Epithelial cell of proximal tubule (primary cell): ENCODE data around the gene COPS3. TPM values are rescaled to one million over a fixed set of nuclear protein-coding genes. Genes with fewer than 3 reads are reported as not detected.
A peak's percentile ranks its signal among the peaks of the same experiment; 100 is the strongest.

Experiments used
- DNase-seq: peaks from one replicate; pipeline ENCODE4 v3.0.0-alpha.2; 2011; ENCODE audit warnings: low read depth
- H3K4me3 ChIP-seq: 2 replicates; pipeline ENCODE4 v1.5.1; 2011; ENCODE audit warnings: low read depth, mild to moderate bottlenecking, low read length
- total RNA-seq: library from RNA; depleted of rRNA; stranded (reverse); fragments of >200 nt; gene quantifications from 2 replicates; pipeline ENCODE4 v1.2.3, GENCODE V29; 2015
- TF ChIP-seq, protein P1 (sequence below): conservative IDR thresholded peaks from 2 replicates; pipeline ENCODE4 v1.5.1; 2012; ENCODE audit warnings: low read depth, mild to moderate bottlenecking, low read length

The COPS3 gene
- 75.6 and 138 TPM in 2 replicates for total RNA-seq

DNA sequence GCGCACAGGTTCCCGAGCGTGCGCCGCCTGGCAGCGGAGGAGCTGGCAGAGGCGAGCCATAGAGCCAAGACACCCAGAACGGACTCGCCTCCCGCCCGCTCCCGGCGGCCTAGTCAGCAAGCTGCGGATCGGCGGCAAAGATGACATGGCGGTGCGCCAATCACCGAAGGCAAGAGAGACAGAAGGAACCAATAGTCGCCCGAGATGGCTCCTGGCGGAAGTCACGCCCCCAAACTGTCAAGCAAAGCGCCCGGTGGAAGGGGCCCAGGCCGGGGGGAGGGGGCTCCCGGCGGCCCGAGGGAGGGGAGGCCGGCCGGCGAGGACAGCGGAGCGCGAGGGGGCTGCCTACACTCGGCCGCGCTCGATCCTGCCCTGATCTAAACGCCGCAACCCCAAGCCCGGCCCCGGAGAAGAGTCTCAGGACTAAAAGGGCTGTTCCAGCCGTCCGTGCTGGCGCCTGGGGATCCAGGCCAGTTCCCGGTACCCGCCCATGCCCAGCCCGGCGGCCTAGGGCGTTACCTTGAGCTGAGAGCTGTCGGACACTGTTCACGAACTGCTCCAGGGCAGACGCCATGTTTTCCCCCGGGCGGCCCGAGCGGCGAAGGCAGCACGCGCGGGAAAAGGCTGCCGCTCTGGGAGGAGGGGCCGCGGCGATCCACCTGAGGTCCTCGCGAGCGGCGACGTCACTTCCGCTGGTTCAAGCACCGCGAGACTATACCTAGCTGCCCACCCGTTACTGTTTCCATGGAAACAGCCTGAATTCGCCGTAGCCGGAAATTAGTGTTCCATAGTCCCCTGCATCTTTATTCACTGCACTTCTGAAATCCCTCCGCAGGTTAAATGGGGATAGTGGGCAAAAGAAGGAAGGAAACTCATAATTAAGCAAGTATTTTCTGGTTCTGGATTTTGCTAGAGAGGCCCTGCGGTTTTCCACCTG lies at the start of gene COPS3:
Gene COPS3, minus strand, starts transcription at position 634 of the 937 bp plus-strand sequence. Its CDS starts 60 bp downstream, at position 574.
- TF ChIP-seq, protein P1, sequence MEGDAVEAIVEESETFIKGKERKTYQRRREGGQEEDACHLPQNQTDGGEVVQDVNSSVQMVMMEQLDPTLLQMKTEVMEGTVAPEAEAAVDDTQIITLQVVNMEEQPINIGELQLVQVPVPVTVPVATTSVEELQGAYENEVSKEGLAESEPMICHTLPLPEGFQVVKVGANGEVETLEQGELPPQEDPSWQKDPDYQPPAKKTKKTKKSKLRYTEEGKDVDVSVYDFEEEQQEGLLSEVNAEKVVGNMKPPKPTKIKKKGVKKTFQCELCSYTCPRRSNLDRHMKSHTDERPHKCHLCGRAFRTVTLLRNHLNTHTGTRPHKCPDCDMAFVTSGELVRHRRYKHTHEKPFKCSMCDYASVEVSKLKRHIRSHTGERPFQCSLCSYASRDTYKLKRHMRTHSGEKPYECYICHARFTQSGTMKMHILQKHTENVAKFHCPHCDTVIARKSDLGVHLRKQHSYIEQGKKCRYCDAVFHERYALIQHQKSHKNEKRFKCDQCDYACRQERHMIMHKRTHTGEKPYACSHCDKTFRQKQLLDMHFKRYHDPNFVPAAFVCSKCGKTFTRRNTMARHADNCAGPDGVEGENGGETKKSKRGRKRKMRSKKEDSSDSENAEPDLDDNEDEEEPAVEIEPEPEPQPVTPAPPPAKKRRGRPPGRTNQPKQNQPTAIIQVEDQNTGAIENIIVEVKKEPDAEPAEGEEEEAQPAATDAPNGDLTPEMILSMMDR: no peak
- peak within 1 kb of the TSS; percentile 99 for H3K4me3 ChIP-seq
- peak; percentile 83 for DNase-seq

DNA sequence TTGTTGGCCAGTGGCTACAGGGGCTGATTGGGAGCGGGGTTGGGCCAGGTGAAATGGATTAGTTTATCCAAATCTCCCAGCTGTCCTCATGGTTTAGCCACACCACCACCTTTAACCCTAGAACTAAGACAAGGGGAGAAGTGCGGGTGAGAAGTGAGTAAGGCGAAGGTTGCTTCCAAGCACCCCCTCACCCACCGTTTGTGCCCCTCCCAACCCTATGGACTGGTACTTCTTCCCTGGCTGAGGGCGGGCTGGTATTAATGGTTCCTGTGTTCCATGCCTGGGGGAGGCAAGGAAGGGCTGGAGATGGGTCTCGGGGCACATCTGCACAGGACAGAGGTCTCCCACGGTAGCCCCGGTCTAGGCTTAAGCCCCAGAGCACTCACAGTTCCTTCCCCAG lies 47.2 kb upstream of the COPS3 start:
- TF ChIP-seq, protein P1: no peak
- no peak for DNase-seq
- no peak overlapping the region for H3K4me3 ChIP-seq

DNA sequence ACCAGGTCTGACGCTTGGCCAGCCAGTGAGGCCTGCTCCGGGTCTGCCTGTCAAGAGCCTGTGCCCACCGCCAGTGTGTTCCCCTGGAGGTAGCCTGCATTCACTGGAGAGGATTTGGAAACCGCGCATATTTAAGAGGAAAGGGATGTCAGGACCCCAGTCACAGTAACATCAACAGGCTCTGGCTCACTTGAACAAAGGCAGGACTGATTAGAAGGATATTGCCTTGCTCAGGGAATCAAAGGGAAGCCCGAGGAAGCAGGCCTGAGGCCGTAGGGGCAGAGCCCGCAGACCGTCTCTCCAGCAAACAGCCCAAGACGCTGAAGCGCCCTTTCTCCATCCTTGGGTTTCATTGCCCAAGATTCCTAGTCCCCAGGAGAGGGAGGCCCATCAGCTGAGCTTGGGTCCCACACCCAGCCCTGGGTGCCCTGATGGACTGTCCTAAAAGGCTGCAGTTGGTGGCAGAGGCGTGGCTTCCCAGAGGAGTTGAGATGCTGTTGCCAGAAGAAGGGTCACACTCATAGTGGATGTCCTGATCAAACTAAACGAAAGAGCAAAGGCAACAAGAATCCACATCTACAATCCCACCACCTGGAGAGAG lies 45.3 kb upstream of the COPS3 start:
- H3K4me3 ChIP-seq: no peak overlapping the region
- TF ChIP-seq, protein P1: no peak
- no peak for DNase-seq

DNA sequence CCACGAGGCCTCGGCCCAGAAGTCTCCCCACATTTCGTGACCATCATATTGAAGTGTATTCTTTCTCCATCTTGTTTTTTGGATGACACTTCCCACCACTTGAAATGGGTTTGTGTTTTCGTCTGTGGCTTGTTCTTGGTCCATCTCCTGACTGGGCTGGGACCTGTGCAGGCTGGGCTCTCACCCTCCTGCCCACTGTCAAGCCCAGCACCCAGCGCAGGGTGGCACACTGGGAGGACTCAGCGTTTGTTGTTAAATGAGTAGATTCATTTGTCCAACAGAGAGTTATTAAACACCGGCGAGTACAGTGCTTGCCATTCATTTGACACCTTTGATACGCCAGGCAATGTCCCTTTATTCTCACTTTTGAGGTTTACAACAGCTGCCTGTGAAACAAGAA lies 44.8 kb upstream of the COPS3 start:
- no peak for DNase-seq
- TF ChIP-seq, protein P1: no peak
- H3K4me3 ChIP-seq: no peak overlapping the region

DNA sequence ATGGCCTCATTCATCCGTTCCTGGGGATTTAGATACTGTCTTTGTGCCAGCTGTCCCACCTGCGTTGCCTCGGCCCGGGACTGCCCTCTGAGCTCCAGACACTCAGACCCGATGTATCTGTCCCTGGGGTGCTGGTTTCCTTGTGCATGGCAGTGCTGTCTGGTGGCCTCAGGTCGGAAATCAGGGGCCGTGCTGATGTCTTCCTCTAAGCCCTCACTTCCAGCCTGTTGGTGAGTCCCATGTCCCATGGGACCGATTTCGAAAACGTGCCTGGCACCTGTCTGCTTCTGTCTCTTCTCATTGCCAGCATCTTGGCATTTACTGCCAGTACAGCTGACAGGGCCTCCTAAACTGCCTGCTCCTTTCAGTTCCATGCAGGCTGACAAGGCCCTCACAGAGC lies 44.2 kb upstream of the COPS3 start:
- H3K4me3 ChIP-seq: no peak overlapping the region
- TF ChIP-seq, protein P1: no peak
- no peak for DNase-seq

DNA sequence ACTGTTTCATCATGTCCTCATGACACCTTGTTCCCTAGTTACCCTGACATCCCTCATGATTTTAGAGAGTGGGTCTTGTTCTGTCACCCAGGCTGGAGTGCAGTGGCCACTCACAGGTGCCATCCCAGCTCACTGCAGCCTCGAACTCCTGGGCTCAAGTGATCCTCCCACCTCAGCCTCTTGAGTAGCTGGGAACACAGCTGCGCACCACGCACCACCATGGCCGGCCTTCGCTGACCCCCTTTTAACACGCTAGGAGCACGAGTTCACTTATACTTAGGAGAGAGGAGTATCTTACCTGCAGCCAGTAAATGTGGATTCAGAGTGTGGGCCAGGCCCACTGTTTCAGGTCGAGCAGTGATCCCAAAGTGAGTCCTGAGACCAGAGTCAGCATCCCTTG lies 43.6 kb upstream of the COPS3 start:
- no peak for DNase-seq
- TF ChIP-seq, protein P1: no peak
- no peak overlapping the region for H3K4me3 ChIP-seq
